ENCODE results near the gene KIF21B. TPM values are rescaled to one million over a fixed set of nuclear protein-coding genes. Genes with fewer than 3 reads are reported as not detected.

Gene KIF21B
- total RNA-seq, 6 experiments from 2014 or later = not detected

DNA sequence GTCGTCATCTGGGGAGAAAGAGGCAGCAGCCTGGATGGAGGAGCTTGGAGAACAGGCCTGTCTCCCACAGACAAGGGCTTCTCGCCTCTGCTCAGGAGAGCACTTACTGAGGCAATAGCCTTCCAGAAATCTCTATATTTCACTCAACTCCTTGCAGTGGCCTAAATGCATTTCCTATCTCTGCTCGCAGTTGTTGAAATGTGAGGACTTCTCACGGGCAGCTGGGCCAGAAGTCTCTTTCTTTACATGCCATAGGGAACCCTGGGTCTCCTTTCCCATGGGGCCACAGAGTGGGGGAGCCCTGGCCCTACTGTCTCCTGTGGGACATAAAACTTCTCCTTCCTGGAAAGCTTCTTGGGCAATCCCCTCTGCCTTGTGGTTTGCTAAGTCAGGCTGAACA, 43.5 kb upstream of the KIF21B start:
- Mint-ChIP-seq H3K27ac (no peak overlapping the region), H3K36me3 (ENCODE audit: low read depth) (no peaks in the 10 kb centered on the region), H3K4me1 (ENCODE audit: low read depth) (no peaks in the 10 kb centered on the region), H3K9me3 (no peaks in the 10 kb centered on the region), H3K4me3 (no peak overlapping the region), H3K27me3 (ENCODE audit: insufficient read depth) (peaks cover 54% of the 10 kb centered on the region)
- DNase-seq = no peak
- TF ChIP-seq, protein P1, sequence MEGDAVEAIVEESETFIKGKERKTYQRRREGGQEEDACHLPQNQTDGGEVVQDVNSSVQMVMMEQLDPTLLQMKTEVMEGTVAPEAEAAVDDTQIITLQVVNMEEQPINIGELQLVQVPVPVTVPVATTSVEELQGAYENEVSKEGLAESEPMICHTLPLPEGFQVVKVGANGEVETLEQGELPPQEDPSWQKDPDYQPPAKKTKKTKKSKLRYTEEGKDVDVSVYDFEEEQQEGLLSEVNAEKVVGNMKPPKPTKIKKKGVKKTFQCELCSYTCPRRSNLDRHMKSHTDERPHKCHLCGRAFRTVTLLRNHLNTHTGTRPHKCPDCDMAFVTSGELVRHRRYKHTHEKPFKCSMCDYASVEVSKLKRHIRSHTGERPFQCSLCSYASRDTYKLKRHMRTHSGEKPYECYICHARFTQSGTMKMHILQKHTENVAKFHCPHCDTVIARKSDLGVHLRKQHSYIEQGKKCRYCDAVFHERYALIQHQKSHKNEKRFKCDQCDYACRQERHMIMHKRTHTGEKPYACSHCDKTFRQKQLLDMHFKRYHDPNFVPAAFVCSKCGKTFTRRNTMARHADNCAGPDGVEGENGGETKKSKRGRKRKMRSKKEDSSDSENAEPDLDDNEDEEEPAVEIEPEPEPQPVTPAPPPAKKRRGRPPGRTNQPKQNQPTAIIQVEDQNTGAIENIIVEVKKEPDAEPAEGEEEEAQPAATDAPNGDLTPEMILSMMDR (IDR thresholded peaks at IDR 0.05) = no peak

DNA sequence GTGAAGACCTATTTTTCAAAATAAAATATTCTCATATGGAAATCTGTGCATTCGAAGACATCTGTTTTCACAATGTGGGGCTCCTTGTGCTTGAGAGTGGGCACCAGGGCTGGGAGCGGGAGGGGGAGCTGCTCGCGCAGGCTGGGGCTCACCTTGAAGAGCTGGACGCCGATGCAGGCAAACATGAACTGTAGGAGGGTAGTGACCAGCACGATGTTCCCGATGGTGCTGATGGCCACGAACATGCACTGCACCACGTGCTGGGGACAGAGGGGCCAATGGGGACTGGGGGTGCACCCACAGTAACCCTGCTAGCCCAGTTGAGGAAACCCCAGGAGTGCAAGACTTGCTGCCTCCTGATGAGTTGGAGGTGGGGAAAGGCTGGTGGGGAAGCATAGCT, 42.2 kb upstream of the KIF21B start:
- Mint-ChIP-seq H3K9me3 (no peaks in the 10 kb centered on the region), H3K27me3 (ENCODE audit: insufficient read depth) (peaks cover 52% of the 10 kb centered on the region), H3K4me1 (ENCODE audit: low read depth) (no peaks in the 10 kb centered on the region), H3K27ac (no peak overlapping the region), H3K36me3 (ENCODE audit: low read depth) (no peaks in the 10 kb centered on the region), H3K4me3 (no peak overlapping the region)
- TF ChIP-seq, protein P1 (IDR thresholded peaks at IDR 0.05) = no peak
- DNase-seq = no peak

DNA sequence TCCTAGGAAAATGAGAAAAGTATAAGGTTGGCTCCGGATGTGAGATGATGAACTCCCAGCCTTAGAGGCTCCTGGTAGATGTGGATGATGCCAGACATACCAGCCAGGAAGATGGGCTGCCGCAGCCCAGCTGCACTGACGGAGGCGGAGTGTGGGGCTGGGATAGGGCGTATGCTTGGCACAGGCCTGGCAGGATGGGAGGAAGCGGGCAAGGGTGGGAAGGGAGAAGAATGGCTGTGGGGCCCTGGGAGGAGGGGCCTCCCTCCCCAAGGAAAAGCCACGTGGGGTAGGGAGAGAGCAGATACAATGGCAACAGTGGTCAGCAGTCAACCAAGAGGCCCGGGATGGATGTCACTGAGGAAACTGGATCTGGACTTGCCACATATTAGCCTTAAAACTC, 41.3 kb upstream of the KIF21B start:
- H3K27me3 Mint-ChIP-seq (ENCODE audit: insufficient read depth) = peaks cover 49% of the 10 kb centered on the region
- H3K27ac Mint-ChIP-seq = no peak overlapping the region
- TF ChIP-seq, protein P1 (IDR thresholded peaks at IDR 0.05) = no peak
- H3K36me3 Mint-ChIP-seq (ENCODE audit: low read depth) = no peaks in the 10 kb centered on the region
- no peak overlapping the region for H3K4me3 Mint-ChIP-seq
- DNase-seq = no peak
- H3K4me1 Mint-ChIP-seq (ENCODE audit: low read depth) = no peaks in the 10 kb centered on the region
- no peaks in the 10 kb centered on the region for H3K9me3 Mint-ChIP-seq

DNA sequence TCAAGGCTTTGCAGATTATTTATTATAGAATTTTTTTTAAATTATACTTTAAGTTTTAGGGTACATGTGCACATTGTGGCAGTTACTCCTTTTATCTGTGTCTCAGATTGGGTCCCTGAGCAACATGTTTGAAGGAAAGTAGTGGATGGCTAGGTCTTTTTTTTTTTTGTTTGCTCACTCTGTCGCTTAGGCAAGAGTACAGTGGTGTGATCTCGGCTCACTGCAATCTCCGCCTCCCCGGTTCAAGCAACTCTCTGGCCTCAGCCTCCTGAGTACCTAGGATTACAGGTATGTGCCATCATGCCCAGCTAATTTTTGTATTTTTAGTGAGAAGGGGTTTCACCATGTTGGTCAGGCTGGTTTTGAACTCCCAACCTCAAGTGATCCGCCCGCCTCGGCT, 39.6 kb upstream of the KIF21B start:
- Mint-ChIP-seq H3K9me3 (no peaks in the 10 kb centered on the region), H3K4me3 (no peak overlapping the region), H3K27ac (no peak overlapping the region), H3K36me3 (ENCODE audit: low read depth) (no peaks in the 10 kb centered on the region), H3K27me3 (ENCODE audit: insufficient read depth) (peaks cover 51% of the 10 kb centered on the region), H3K4me1 (ENCODE audit: low read depth) (no peaks in the 10 kb centered on the region)
- TF ChIP-seq, protein P1 (IDR thresholded peaks at IDR 0.05) = no peak
- DNase-seq = no peak

DNA sequence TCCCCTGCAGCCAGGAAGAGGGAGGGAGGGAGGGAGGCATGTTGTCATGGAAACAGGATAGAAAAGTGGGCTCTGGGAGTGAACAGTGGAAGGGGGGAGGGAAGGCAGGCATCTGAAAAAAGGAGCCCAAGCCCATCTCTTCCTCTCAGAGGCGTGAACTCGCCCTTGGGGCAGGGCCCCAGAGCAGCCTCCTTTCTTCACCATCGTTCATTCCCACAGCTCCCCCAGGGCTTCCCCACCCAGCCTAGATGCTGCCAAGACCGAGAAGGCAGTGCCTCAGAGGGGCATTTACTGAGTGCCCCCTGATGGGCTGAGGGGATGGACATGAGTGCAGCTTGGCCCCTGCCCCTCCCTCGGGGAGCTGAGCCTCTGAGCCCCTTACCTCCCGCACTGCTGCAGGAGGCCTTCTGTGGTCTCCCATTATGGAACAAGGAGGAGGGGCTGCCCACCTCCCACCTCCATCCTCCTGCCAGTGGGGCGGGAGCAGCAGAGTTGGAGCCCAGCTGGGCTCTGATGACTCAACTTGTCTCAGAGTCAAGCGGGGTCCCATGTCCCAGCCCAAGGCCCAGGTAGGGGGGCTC, 39.1 kb upstream of the KIF21B start:
- no peaks in the 10 kb centered on the region for H3K36me3 Mint-ChIP-seq (ENCODE audit: low read depth)
- H3K27me3 Mint-ChIP-seq (ENCODE audit: insufficient read depth) = peaks cover 52% of the 10 kb centered on the region
- H3K4me1 Mint-ChIP-seq (ENCODE audit: low read depth) = no peaks in the 10 kb centered on the region
- H3K4me3 Mint-ChIP-seq = no peak overlapping the region
- H3K27ac Mint-ChIP-seq = no peak overlapping the region
- TF ChIP-seq, protein P1 (IDR thresholded peaks at IDR 0.05) = no peak
- no peaks in the 10 kb centered on the region for H3K9me3 Mint-ChIP-seq
- DNase-seq = no peak

DNA sequence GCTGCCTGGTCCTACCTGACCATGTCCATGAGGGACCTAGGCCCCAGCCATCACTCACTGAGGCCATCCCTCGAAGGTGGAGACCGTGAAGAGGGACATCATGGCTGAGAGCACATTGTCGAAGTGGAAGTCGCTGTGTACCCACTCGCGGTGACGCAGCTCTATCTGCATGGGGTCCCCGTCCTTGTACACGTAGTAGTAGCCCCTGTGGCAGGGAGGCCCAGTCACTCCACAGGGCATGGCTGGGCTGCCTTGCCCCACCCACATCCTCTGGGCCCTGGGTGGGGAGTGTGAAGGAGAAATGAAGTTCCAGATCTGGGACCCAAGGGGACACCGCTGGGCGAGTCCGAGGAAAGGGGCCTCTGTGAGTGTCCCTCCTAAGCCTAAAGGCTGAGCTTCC, 38.4 kb upstream of the KIF21B start:
- H3K27me3 Mint-ChIP-seq (ENCODE audit: insufficient read depth) = peaks cover 51% of the 10 kb centered on the region
- DNase-seq = no peak
- no peak overlapping the region for H3K4me3 Mint-ChIP-seq
- TF ChIP-seq, protein P1 (IDR thresholded peaks at IDR 0.05) = no peak
- no peaks in the 10 kb centered on the region for H3K36me3 Mint-ChIP-seq (ENCODE audit: low read depth)
- no peaks in the 10 kb centered on the region for H3K9me3 Mint-ChIP-seq
- H3K27ac Mint-ChIP-seq = no peak overlapping the region
- H3K4me1 Mint-ChIP-seq (ENCODE audit: low read depth) = no peaks in the 10 kb centered on the region

Measured in HFFc6 (cell line).